ENCODE measurements around the gene SLC6A4. TPM values are rescaled to one million over a fixed set of nuclear protein-coding genes. Genes with fewer than 3 reads are reported as not detected.

Gene SLC6A4
- polyA plus RNA-seq, 1 experiment, result not detected

GRCh38 chr17:30240177-30240576 is 4.7 kb upstream of the SLC6A4 start:
- ChIA-PET POLR2A (no interaction called here), CTCF (interaction anchor here (1.3 to 1.7 kb wide), 2 partner anchors 21 to 146 kb away, joined by 3 to 5 read pairs; no protein-coding TSS in a partner anchor)
- TF ChIP-seq CTCF (IDR thresholded peaks at IDR 0.05; ENCODE audit: insufficient read depth, low read depth, low read length), result no peak
- H3K36me3 ChIP-seq (ENCODE audit: control insufficient read depth, insufficient read depth, low read length), result no peaks in the 10 kb centered on the region
- H3K27me3 ChIP-seq (ENCODE audit: control insufficient read depth, insufficient read depth, low read length), result peaks cover 15% of the 10 kb centered on the region
- DNase-seq (ENCODE audit: low read depth), result no peak
- no peak overlapping the region for H3K4me3 ChIP-seq (ENCODE audit: low read depth, low read length)

GRCh38 chr17:30239089-30239462 is 3.6 kb upstream of the SLC6A4 start:
- POLR2A ChIA-PET, result no interaction called here
- CTCF ChIA-PET, result interaction anchor here (1.3 kb wide), 1 partner anchor 20 kb away, joined by 5 read pairs; no protein-coding TSS in a partner anchor
- peaks cover 23% of the 10 kb centered on the region for H3K27me3 ChIP-seq (ENCODE audit: control insufficient read depth, insufficient read depth, low read length)

GRCh38 chr17:30238387-30239088 is 3.0 kb upstream of the SLC6A4 start:
- no peak overlapping the region for H3K4me3 ChIP-seq (ENCODE audit: low read depth, low read length)
- DNase-seq (ENCODE audit: low read depth), result no peak
- POLR2A ChIA-PET, result no interaction called here
- peaks cover 25% of the 10 kb centered on the region for H3K27me3 ChIP-seq (ENCODE audit: control insufficient read depth, insufficient read depth, low read length)
- no peaks in the 10 kb centered on the region for H3K36me3 ChIP-seq (ENCODE audit: control insufficient read depth, insufficient read depth, low read length)
- CTCF ChIA-PET, result no interaction called here
- TF ChIP-seq CTCF (IDR thresholded peaks at IDR 0.05; ENCODE audit: insufficient read depth, low read depth, low read length), result no peak

More at GRCh38 chr17:30239089-30239462, 3.6 kb upstream of the SLC6A4 start:
- DNase-seq (ENCODE audit: low read depth), result no peak
- H3K36me3 ChIP-seq (ENCODE audit: control insufficient read depth, insufficient read depth, low read length), result no peaks in the 10 kb centered on the region
- TF ChIP-seq CTCF (IDR thresholded peaks at IDR 0.05; ENCODE audit: insufficient read depth, low read depth, low read length), result no peak
- no peak overlapping the region for H3K4me3 ChIP-seq (ENCODE audit: low read depth, low read length)

GRCh38 chr17:30238003-30238344 is 2.5 kb upstream of the SLC6A4 start:
- ChIA-PET CTCF (no interaction called here), POLR2A (no interaction called here)
- no peak for TF ChIP-seq CTCF (IDR thresholded peaks at IDR 0.05; ENCODE audit: insufficient read depth, low read depth, low read length)
- no peaks in the 10 kb centered on the region for H3K36me3 ChIP-seq (ENCODE audit: control insufficient read depth, insufficient read depth, low read length)
- DNase-seq (ENCODE audit: low read depth), result no peak
- no peak overlapping the region for H3K4me3 ChIP-seq (ENCODE audit: low read depth, low read length)
- H3K27me3 ChIP-seq (ENCODE audit: control insufficient read depth, insufficient read depth, low read length), result peaks cover 28% of the 10 kb centered on the region

- peaks cover 32% of the 10 kb centered on the region for H3K27me3 ChIP-seq (ENCODE audit: control insufficient read depth, insufficient read depth, low read length)
- ChIA-PET CTCF (interaction anchor here (1.0 kb wide), 1 partner anchor 11 kb away, joined by 3 read pairs; no protein-coding TSS in a partner anchor), POLR2A (no interaction called here)
Measured at GRCh38 chr17:30237296-30238002, 2.0 kb upstream of the SLC6A4 start.

More at GRCh38 chr17:30237296-30238002, 2.0 kb upstream of the SLC6A4 start:
- H3K4me3 ChIP-seq (ENCODE audit: low read depth, low read length), result no peak overlapping the region
- DNase-seq (ENCODE audit: low read depth), result no peak
- H3K36me3 ChIP-seq (ENCODE audit: control insufficient read depth, insufficient read depth, low read length), result no peaks in the 10 kb centered on the region
- TF ChIP-seq CTCF (IDR thresholded peaks at IDR 0.05; ENCODE audit: insufficient read depth, low read depth, low read length), result no peak
